Cerebellar cortex (tissue), 1 donor: Measurements from ENCODE around the gene SLC13A5.
"Not testable (repeated sequence)": the region's sequence is repeated elsewhere in the genome, so short reads cannot be mapped to it uniquely, and the experiment has no call there.

Source experiments
- DNase-seq: peaks from one replicate; pipeline ENCODE4 v3.0.0-alpha.2; 2015; ENCODE audit warnings: low spot score

SLC13A5 gene

GRCh38 chr17:6660805-6661463 is 52.2 kb downstream of the SLC13A5 start:
- DNase-seq: no peak

GRCh38 chr17:6660101-6660500 is 53.1 kb downstream of the SLC13A5 start:
- no peak for DNase-seq

- not testable (repeated sequence) for DNase-seq
Measured at GRCh38 chr17:6658411-6658810, 54.8 kb downstream of the SLC13A5 start.

- DNase-seq: no peak
Measured at GRCh38 chr17:6657633-6658287, 55.4 kb downstream of the SLC13A5 start.

- DNase-seq: not testable (repeated sequence)
Measured at GRCh38 chr17:6656797-6657632, 56.2 kb downstream of the SLC13A5 start.

GRCh38 chr17:6655732-6656361 is 57.3 kb downstream of the SLC13A5 start:
- peak; percentile 40 for DNase-seq

- peak; percentile 74 for DNase-seq
Measured at GRCh38 chr17:6654841-6655731, 58.1 kb downstream of the SLC13A5 start.

- no peak for DNase-seq
Measured at GRCh38 chr17:6651919-6652452, 61.2 kb downstream of the SLC13A5 start.

GRCh38 chr17:6651354-6651918 is 61.7 kb downstream of the SLC13A5 start, which contains the start of the genes C17orf100 and MED31:
Gene C17orf100 (plus strand): TSS chr17:6651762. CDS start chr17:6651914, 152 bp downstream.
Gene MED31 (minus strand): TSS chr17:6651605. CDS start chr17:6651528, 77 bp downstream.
- peak; percentile 92 for DNase-seq

- peak; percentile 21 for DNase-seq
Measured at GRCh38 chr17:6648181-6648580, 65.0 kb downstream of the SLC13A5 start.

GRCh38 chr17:6643451-6644125 is 69.6 kb downstream of the SLC13A5 start:
- no peak for DNase-seq

- no peak for DNase-seq
Measured at GRCh38 chr17:6642592-6642991, 70.6 kb downstream of the SLC13A5 start.

- peak; percentile 53 for DNase-seq
Measured at GRCh38 chr17:6641247-6641863, 71.8 kb downstream of the SLC13A5 start.

GRCh38 chr17:6640536-6641246 is 72.5 kb downstream of the SLC13A5 start, which contains the start of the genes KIAA0753 and TXNDC17:
Gene KIAA0753 (minus strand): TSS chr17:6640711. CDS start chr17:6635103, 5,608 bp downstream.
Gene TXNDC17 (plus strand): TSS chr17:6641060. CDS start chr17:6641083, 23 bp downstream.
- DNase-seq: peak; percentile 86

GRCh38 chr17:6639586-6640535 is 73.3 kb downstream of the SLC13A5 start:
- no peak for DNase-seq

GRCh38 chr17:6639014-6639585 is 74.1 kb downstream of the SLC13A5 start:
- DNase-seq: no peak
